ENCODE results near the gene LIMA1. TPM values are rescaled to one million over a fixed set of nuclear protein-coding genes. Genes with fewer than 3 reads are reported as not detected.
"Not testable (repeated sequence)": the region's sequence is repeated elsewhere in the genome, so short reads cannot be mapped to it uniquely, and the experiment has no call there.

The LIMA1 gene
- total RNA-seq, 1 experiment from 2014 or later, result 39.5 TPM

GRCh38 chr12:50276912-50277671 is 6.2 kb downstream of the LIMA1 start:
- no peak overlapping the region for H2AFZ ChIP-seq (ENCODE audit: low read length)
- DNase-seq, result no peak
- H3K9me2 ChIP-seq (replicated peaks; ENCODE audit: insufficient read depth, low read length), result no peaks in the 10 kb centered on the region
- H3K4me1 ChIP-seq (ENCODE audit: low read length), result no peaks in the 10 kb centered on the region
- no peaks in the 10 kb centered on the region for H3K79me2 ChIP-seq (ENCODE audit: low read length)
- H3K27ac ChIP-seq (ENCODE audit: low read length), result no peak overlapping the region
- H3K9me3 ChIP-seq (ENCODE audit: low read length), result no peaks in the 10 kb centered on the region
- H4K20me1 ChIP-seq (ENCODE audit: insufficient read depth, low read depth, low read length), result no peaks in the 10 kb centered on the region
- no peak overlapping the region for H3K4me2 ChIP-seq (ENCODE audit: low read depth, low read length, poor library complexity, severe bottlenecking)
- no peak overlapping the region for H3K9ac ChIP-seq (ENCODE audit: low read length)
- no peaks in the 10 kb centered on the region for H3K27me3 ChIP-seq (ENCODE audit: low read length)
- H3K36me3 ChIP-seq (ENCODE audit: insufficient read depth, low read length), result no peaks in the 10 kb centered on the region
- H3K4me3 ChIP-seq (ENCODE audit: low read length), result no peak overlapping the region

- H3K9ac ChIP-seq (ENCODE audit: low read length), result no peak overlapping the region
- H4K20me1 ChIP-seq (ENCODE audit: insufficient read depth, low read depth, low read length), result no peaks in the 10 kb centered on the region
- no peaks in the 10 kb centered on the region for H3K79me2 ChIP-seq (ENCODE audit: low read length)
- H3K27ac ChIP-seq (ENCODE audit: low read length), result no peak overlapping the region
- H2AFZ ChIP-seq (ENCODE audit: low read length), result no peak overlapping the region
- H3K27me3 ChIP-seq (ENCODE audit: low read length), result no peaks in the 10 kb centered on the region
- H3K36me3 ChIP-seq (ENCODE audit: insufficient read depth, low read length), result no peaks in the 10 kb centered on the region
- no peak for DNase-seq
- H3K9me2 ChIP-seq (replicated peaks; ENCODE audit: insufficient read depth, low read length), result no peaks in the 10 kb centered on the region
- no peak overlapping the region for H3K4me3 ChIP-seq (ENCODE audit: low read length)
- H3K4me1 ChIP-seq (ENCODE audit: low read length), result no peaks in the 10 kb centered on the region
- no peak overlapping the region for H3K4me2 ChIP-seq (ENCODE audit: low read depth, low read length, poor library complexity, severe bottlenecking)
- H3K9me3 ChIP-seq (ENCODE audit: low read length), result no peaks in the 10 kb centered on the region
Observed at GRCh38 chr12:50276068-50276467, 7.3 kb downstream of the LIMA1 start.

- Histone ChIP-seq H4K20me1 (ENCODE audit: insufficient read depth, low read depth, low read length) (no peaks in the 10 kb centered on the region), H3K79me2 (ENCODE audit: low read length) (no peaks in the 10 kb centered on the region)
Observed at GRCh38 chr12:50275556-50275955, 7.8 kb downstream of the LIMA1 start.

GRCh38 chr12:50275127-50275526 is 8.2 kb downstream of the LIMA1 start:
- not testable (repeated sequence) for H3K27ac ChIP-seq (ENCODE audit: low read length); H3K9me3 ChIP-seq (ENCODE audit: low read length); DNase-seq; H3K79me2 ChIP-seq (ENCODE audit: low read length); H3K9ac ChIP-seq (ENCODE audit: low read length); H3K36me3 ChIP-seq (ENCODE audit: insufficient read depth, low read length); H3K9me2 ChIP-seq (replicated peaks; ENCODE audit: insufficient read depth, low read length); H2AFZ ChIP-seq (ENCODE audit: low read length); H3K4me2 ChIP-seq (ENCODE audit: low read depth, low read length, poor library complexity, severe bottlenecking); H3K27me3 ChIP-seq (ENCODE audit: low read length); H3K4me3 ChIP-seq (ENCODE audit: low read length); H3K4me1 ChIP-seq (ENCODE audit: low read length); H4K20me1 ChIP-seq (ENCODE audit: insufficient read depth, low read depth, low read length)

More at GRCh38 chr12:50275556-50275955, 7.8 kb downstream of the LIMA1 start:
- Histone ChIP-seq H3K9me3 (ENCODE audit: low read length) (no peaks in the 10 kb centered on the region), H2AFZ (ENCODE audit: low read length) (no peak overlapping the region), H3K9ac (ENCODE audit: low read length) (no peak overlapping the region), H3K4me2 (ENCODE audit: low read depth, low read length, poor library complexity, severe bottlenecking) (no peak overlapping the region), H3K27me3 (ENCODE audit: low read length) (no peaks in the 10 kb centered on the region), H3K4me1 (ENCODE audit: low read length) (no peaks in the 10 kb centered on the region), H3K36me3 (ENCODE audit: insufficient read depth, low read length) (no peaks in the 10 kb centered on the region), H3K9me2 (replicated peaks; ENCODE audit: insufficient read depth, low read length) (no peaks in the 10 kb centered on the region), H3K4me3 (ENCODE audit: low read length) (no peak overlapping the region), H3K27ac (ENCODE audit: low read length) (no peak overlapping the region)
- DNase-seq, result no peak

- Histone ChIP-seq H3K27me3 (ENCODE audit: low read length) (no peaks in the 10 kb centered on the region), H2AFZ (ENCODE audit: low read length) (no peak overlapping the region), H3K9me3 (ENCODE audit: low read length) (no peaks in the 10 kb centered on the region), H3K9me2 (replicated peaks; ENCODE audit: insufficient read depth, low read length) (no peaks in the 10 kb centered on the region), H3K9ac (ENCODE audit: low read length) (no peak overlapping the region), H3K36me3 (ENCODE audit: insufficient read depth, low read length) (no peaks in the 10 kb centered on the region), H3K4me3 (ENCODE audit: low read length) (no peak overlapping the region), H3K27ac (ENCODE audit: low read length) (no peak overlapping the region), H4K20me1 (ENCODE audit: insufficient read depth, low read depth, low read length) (no peaks in the 10 kb centered on the region), H3K79me2 (ENCODE audit: low read length) (no peaks in the 10 kb centered on the region), H3K4me1 (ENCODE audit: low read length) (no peaks in the 10 kb centered on the region), H3K4me2 (ENCODE audit: low read depth, low read length, poor library complexity, severe bottlenecking) (no peak overlapping the region)
- no peak for DNase-seq
Observed at GRCh38 chr12:50271724-50272247, 11.5 kb downstream of the LIMA1 start.

GRCh38 chr12:50268482-50268881 is 14.8 kb downstream of the LIMA1 start:
- Histone ChIP-seq H3K36me3 (ENCODE audit: insufficient read depth, low read length) (no peaks in the 10 kb centered on the region), H3K4me1 (ENCODE audit: low read length) (no peaks in the 10 kb centered on the region), H4K20me1 (ENCODE audit: insufficient read depth, low read depth, low read length) (no peaks in the 10 kb centered on the region), H3K27me3 (ENCODE audit: low read length) (no peaks in the 10 kb centered on the region), H3K9me3 (ENCODE audit: low read length) (no peaks in the 10 kb centered on the region), H3K9me2 (replicated peaks; ENCODE audit: insufficient read depth, low read length) (no peaks in the 10 kb centered on the region), H3K79me2 (ENCODE audit: low read length) (no peaks in the 10 kb centered on the region), H3K27ac (ENCODE audit: low read length) (no peak overlapping the region), H2AFZ (ENCODE audit: low read length) (no peak overlapping the region), H3K4me3 (ENCODE audit: low read length) (no peak overlapping the region), H3K9ac (ENCODE audit: low read length) (no peak overlapping the region), H3K4me2 (ENCODE audit: low read depth, low read length, poor library complexity, severe bottlenecking) (no peak overlapping the region)
- DNase-seq, result no peak

GRCh38 chr12:50265770-50266524 is 17.4 kb downstream of the LIMA1 start:
- Histone ChIP-seq H3K36me3 (ENCODE audit: insufficient read depth, low read length) (no peaks in the 10 kb centered on the region), H4K20me1 (ENCODE audit: insufficient read depth, low read depth, low read length) (no peaks in the 10 kb centered on the region), H2AFZ (ENCODE audit: low read length) (no peak overlapping the region), H3K4me2 (ENCODE audit: low read depth, low read length, poor library complexity, severe bottlenecking) (no peak overlapping the region), H3K27ac (ENCODE audit: low read length) (no peak overlapping the region), H3K9ac (ENCODE audit: low read length) (no peak overlapping the region), H3K4me1 (ENCODE audit: low read length) (no peaks in the 10 kb centered on the region), H3K4me3 (ENCODE audit: low read length) (no peak overlapping the region), H3K79me2 (ENCODE audit: low read length) (no peaks in the 10 kb centered on the region), H3K9me2 (replicated peaks; ENCODE audit: insufficient read depth, low read length) (no peaks in the 10 kb centered on the region), H3K9me3 (ENCODE audit: low read length) (no peaks in the 10 kb centered on the region), H3K27me3 (ENCODE audit: low read length) (no peaks in the 10 kb centered on the region)
- no peak for DNase-seq

- Histone ChIP-seq H3K27me3 (ENCODE audit: low read length) (no peaks in the 10 kb centered on the region), H3K4me1 (ENCODE audit: low read length) (no peaks in the 10 kb centered on the region), H3K9ac (ENCODE audit: low read length) (no peak overlapping the region), H2AFZ (ENCODE audit: low read length) (no peak overlapping the region), H3K27ac (ENCODE audit: low read length) (no peak overlapping the region), H3K9me2 (replicated peaks; ENCODE audit: insufficient read depth, low read length) (no peaks in the 10 kb centered on the region), H3K4me2 (ENCODE audit: low read depth, low read length, poor library complexity, severe bottlenecking) (no peak overlapping the region), H3K4me3 (ENCODE audit: low read length) (no peak overlapping the region), H3K9me3 (ENCODE audit: low read length) (no peaks in the 10 kb centered on the region), H3K36me3 (ENCODE audit: insufficient read depth, low read length) (no peaks in the 10 kb centered on the region), H3K79me2 (ENCODE audit: low read length) (no peaks in the 10 kb centered on the region), H4K20me1 (ENCODE audit: insufficient read depth, low read depth, low read length) (no peaks in the 10 kb centered on the region)
- no peak for DNase-seq
Observed at GRCh38 chr12:50263832-50264231, 19.5 kb downstream of the LIMA1 start.
